ENCODE data around the gene CDH13.

- TF ChIP-seq CTCF (IDR thresholded peaks at IDR 0.05), result no peak
- TF ChIP-seq POLR2AphosphoS5 (IDR thresholded peaks at IDR 0.05), result no peak
- no peak for TF ChIP-seq EP300 (IDR thresholded peaks at IDR 0.05)
Observed at GRCh38 chr16:83433201-83433600, 806.4 kb downstream of the CDH13 start.

All from esophagus muscularis mucosa (tissue), 4 donors.